ENCODE measurements around the gene CDC73.
"Not testable (repeated sequence)": the region's sequence is repeated elsewhere in the genome, so short reads cannot be mapped to it uniquely, and the experiment has no call there.

CDC73 gene

DNA sequence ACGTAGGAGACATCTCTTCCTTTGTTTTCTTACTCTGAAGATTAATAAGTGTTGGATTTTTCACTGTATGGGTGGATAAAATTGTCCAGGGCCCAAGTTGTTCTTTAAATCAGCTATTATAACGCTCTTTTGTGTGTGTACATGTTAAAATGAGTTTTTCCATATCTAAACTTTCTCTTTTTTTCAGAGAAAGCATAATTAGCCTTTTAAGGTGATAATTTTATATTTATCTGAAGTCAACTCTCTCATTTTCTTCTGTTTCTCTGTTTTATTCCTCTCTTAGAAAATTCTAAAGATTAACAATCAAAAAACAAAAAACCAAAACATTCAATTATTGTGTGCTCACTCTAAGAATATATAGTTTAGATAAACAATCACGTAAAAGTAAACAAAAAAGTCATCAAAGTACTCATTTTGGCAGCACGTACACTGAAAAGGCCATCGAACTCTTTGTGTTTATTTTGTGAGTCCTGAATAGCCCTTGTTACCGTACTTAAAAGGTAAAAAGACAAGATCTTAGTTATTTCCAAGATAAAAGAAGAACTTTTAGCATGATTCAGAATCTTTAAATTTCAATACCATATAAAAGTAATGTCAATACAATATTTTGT is 7.2 kb upstream of the CDC73 start:
- no peak for DNase-seq (ENCODE audit: low read depth)

DNA sequence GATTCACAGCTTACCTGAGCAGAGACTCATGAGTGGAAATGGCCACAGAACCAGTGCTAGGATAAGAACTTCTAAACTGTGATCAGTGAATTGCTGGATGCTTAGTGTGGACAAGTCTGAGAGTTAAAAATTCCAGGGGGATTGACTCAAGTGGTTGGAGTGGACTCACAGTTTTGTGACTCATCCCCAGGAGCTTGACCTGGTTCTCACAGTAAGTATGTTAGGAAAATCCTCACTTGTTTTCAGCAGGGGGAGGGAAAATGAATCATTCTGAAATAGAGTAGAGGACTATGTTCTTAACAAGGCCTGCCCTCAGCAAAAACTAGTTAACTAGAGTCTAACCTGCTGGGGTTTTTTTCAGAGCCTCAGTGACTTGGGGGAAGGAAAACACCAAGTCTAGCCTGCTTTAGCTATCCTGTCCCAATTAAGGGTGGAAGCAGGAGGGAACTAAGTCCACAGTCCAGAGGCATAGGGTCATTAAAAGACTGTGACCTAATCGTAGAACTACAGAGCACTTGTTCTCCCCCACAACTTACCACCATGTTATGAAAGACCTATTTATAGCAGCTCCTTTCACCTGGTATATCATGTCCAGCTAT is 6.1 kb upstream of the CDC73 start:
- no peak for DNase-seq (ENCODE audit: low read depth)

DNA sequence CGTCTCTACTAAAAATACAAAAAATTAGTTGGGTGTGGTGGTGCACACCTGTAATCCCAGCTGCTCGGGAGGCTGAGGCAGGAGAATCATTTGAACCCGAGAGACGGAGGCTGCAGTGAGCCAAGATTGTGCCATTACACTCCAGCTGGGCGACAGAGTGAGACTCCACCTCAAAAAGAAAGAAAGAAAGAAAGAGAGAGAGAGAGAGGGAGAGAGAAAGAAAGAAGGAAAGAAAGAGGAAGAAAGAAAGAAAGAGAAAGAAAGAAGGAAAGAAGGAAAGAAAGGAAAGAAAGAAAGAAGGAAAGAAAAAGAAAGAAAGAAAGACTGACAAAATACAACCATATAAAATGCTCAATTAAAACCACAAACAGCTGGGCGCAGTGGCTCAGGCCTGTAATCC is 4.7 kb upstream of the CDC73 start:
- DNase-seq (ENCODE audit: low read depth): not testable (repeated sequence)

DNA sequence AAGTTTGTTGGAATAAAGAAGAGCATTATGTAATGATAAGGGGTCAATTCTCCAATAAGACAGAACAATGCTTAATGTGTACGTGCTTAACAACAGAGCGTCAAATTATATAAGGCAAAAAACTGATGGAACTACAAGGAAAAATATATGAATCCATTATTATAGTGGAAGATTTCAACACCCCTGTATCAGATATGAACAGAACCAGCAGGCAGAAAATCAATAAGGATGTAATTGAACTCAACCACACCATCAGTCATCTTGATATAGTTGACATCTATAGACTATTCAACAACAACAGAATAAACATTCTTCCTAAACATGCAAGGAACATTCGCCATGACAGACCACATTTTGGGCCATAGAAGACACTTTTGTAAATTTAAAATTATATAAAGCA is 3.6 kb upstream of the CDC73 start:
- no peak for DNase-seq (ENCODE audit: low read depth)

DNA sequence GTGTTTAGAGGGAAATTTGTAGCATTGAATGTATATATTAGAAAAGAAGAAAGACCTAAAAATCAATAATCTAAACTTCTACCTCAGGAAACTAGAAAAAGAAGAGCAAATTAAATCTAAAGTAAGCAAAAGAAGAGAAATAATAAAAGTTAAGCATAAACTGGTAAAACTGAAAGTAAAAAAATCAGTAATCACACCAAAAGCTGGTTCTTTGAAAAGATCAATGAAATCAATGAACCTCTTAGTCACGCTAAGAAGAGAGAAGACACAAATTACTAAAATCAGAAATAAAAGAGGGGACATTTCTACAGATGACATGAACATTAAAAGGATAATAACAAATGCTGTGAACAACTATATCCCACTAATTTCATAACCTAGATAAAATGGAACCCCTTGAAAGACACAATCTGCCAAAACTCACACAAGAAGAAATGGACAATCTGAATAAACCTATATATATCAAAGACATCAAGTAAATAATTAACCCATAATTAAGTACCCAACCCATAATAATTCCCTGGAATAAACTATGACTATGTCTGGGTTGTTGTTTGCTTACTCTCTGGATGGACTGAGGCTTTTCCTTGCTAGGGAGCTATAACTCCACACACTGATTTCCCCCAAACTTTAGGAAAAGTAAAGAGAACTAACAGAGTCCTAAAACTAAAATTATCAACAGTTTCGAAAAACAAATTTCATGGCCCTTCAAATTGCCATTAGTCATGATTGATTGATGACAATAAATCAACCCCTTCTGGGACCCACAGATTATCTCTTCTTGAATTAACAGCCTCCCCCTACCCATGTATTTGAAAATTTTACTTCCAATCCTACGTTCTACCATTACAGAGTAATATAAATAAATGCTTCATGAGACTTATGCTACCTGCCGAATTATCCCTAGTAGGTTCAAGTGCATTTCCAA is 2.8 kb upstream of the CDC73 start:
- no peak for DNase-seq (ENCODE audit: low read depth)

DNA sequence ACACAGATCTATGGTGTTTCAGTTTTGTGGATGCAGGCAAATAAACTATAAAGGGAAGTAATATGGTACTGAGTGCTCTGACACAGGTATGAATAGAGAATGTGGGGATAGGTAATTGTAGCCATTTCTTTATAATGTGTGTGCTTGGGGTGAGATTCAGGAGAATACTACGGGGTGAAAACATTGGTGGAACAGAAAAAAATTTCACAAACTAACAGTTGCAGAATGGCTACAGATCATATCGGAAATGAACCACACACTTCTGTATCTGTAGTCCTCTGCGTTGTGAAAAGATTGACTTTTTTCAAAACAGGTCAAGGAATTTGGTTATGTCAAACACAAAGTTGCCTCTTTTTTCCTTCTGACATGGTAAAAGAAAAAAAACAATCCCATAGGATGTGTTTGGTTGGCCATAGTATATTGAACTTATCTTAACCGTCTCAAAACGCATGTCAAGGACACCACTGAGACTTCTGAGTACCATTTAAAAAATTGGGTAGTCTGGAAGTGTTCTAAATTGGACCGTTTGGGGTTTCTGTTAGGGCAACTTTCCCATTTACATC is 1.1 kb upstream of the CDC73 start:
- DNase-seq (ENCODE audit: low read depth): no peak

DNA sequence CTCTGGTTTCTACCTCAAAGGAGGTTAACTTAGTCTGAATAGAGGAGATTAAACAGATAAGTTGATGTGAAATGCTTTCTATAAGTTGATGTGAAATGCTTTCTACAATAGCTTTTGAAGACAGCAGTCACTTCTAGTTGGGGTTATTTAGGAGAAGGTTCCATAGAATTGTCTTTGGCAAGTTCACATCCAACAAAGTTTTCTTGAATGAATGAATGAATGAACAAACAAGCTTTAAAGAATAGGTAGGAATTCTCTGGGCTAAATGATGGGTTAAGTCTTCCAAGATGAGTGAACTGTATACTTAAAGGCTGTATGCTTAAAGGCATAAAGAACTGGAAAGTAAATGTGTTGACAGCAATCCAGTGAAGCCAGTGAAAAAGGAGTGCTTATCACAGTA is 1.9 kb downstream of the CDC73 start:
- no peak for DNase-seq (ENCODE audit: low read depth)

DNA sequence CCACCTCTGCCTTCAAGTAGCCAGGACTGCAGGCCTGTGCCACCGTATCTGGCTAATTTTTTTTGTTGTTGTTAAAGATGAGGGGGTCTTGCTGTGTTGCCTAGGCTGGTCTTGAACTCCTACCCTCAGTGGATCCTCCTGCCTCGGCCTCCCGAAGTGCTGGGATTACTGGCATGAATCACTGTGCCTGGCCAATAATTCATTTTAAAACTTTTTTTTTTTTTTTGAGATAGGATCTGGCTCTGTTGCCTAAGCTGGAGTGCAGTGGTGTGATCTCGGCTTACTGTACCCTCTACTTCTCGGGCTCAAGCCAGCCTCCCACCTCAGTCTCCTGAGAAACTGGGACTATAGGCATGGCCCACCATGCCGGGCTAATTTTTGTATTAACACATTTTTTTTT is 3.5 kb downstream of the CDC73 start:
- no peak for DNase-seq (ENCODE audit: low read depth)

DNA sequence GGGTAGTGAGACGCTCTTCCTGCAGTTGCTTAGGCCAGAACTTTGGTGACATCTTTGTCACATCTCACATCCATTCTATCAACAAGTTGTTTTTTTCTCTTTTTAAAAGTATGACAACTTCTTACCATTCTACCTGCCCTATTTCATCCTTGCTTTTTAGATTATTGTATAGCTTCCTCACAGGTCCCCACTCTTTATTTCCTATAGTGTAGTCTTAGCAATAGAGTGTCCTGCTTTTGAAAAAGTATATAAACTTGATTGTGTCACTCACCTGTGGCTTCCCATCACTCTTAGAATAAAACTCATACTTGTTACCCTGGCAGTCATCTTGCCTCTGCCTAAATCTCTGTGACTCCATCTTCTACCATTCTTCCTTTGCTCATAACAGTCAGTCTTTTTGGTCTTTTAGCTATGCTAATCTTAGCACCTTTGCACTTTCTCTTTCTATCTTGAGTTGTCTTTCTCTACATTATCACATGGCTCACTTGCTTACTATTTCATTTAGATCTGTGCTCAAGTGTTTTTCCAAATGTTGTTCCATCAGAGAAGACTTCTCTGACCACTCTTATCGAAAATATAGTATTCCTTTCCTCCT is 9.5 kb downstream of the CDC73 start:
- no peak for DNase-seq (ENCODE audit: low read depth)

DNA sequence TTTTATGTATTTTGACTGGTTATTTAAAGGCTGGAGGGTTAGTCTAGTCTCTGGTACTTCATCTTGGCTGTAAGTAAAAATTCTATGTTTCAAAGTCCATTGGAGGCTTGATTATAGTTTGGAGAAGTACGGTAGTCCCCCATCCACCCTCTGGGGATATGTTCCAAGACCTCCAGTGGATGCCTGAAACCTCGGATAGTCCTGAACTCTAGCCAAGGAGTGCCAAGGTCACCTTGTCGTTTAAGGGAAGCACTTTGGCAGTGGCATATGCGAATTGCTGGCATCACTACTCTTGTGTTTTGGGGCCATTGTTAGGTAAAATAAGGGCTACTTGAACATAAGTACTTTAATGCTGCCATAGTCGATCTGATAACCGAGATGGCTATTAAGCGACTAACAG is 18.4 kb downstream of the CDC73 start:
- no peak for DNase-seq (ENCODE audit: low read depth)

DNA sequence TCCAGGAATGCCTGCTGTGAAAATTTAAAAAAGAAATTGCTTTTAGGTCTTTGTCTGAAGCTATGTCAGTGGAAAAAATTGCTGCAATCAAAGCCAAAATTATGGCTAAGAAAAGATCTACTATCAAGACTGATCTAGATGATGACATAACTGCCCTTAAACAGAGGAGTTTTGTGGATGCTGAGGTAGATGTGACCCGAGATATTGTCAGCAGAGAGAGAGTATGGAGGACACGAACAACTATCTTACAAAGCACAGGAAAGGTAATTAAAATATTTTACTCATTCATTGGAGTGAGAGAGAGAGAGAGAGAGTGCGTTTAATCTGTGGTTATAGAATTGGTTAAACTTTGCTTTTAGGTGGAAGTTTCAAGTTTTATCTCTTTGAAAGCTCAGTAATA is 20.0 kb downstream of the CDC73 start:
- DNase-seq (ENCODE audit: low read depth): no peak

DNA sequence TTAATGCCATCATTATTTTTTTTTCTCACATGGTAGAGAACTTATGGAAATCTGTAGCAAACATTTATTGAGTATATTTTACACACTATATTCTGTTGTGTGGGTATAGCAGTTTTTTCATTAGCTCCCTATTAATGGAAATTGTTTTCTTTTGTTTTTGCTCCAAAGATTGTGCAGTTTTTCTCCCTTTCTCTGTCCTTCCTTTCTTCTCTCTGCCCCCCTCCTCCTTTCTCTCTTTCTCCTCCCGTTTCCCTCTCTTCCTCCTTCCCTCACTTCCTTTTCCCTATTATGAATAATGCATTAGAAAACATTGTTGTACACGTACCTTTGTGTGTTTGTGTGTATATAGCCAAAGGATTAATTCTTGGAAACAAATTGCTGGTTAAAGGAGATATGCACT is 20.6 kb downstream of the CDC73 start:
- no peak for DNase-seq (ENCODE audit: low read depth)

DNA sequence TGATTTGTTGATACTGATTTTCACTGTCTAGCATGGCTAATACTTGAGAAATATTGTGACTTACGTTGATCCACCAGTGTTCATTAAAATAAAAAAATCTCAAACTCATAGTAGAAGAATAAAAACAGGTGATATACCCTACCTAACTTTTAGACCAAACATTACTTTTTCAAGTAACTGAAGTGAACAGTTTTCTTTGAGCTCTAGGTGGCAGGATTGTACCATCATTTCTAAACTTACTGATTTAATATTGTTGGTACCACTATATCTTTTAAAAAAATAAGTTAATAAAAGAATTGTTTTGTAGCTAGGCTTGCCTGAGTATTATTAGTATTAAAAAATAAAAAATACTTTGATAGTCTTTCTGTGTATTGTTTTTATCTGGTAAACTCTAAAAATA is 21.5 kb downstream of the CDC73 start:
- no peak for DNase-seq (ENCODE audit: low read depth)

DNA sequence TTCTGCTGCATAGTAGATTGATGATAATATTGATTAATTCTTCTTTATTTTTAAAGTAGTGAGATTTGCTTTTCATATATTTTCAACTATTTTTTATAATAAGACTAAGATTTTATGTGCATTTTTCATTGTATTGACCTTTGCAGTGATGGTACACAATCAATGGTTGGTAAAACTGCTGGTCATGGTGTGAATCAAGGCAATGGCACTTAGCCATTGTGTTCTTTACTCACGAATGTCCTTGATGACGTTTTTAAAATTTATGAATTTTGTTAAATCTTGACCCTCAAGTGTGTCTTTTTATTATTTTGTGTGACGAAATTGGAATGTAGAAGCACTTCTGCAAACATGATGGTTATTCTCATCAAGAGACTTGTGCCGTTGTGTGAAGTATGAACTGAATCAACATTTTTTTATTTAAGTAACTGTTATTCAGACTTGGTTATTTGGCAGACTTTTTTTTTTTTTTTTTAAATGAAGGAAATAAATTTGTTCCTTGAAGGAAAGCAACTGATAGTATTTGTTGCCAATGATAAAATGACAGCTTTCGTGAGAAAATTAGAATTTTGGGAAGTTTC is 22.6 kb downstream of the CDC73 start:
- DNase-seq (ENCODE audit: low read depth): no peak

DNA sequence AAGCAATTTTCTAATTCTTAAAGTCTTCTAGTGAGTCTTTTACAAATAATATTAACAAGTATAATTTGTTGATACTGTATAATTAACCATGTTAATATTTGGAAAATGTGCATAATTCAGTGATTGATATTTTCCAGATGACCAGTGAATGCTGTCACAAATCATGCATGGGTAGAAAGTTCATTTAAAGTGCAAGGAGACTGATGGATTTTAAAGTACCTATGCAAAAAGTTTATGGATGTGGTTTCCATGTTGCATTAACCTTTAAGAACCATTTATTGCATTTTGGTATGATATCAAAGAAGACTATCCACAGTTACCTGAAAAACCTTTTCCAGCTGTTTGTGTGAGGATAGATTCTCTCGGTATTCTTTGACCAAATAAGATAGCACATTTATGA is 23.2 kb downstream of the CDC73 start:
- DNase-seq (ENCODE audit: low read depth): no peak

DNA sequence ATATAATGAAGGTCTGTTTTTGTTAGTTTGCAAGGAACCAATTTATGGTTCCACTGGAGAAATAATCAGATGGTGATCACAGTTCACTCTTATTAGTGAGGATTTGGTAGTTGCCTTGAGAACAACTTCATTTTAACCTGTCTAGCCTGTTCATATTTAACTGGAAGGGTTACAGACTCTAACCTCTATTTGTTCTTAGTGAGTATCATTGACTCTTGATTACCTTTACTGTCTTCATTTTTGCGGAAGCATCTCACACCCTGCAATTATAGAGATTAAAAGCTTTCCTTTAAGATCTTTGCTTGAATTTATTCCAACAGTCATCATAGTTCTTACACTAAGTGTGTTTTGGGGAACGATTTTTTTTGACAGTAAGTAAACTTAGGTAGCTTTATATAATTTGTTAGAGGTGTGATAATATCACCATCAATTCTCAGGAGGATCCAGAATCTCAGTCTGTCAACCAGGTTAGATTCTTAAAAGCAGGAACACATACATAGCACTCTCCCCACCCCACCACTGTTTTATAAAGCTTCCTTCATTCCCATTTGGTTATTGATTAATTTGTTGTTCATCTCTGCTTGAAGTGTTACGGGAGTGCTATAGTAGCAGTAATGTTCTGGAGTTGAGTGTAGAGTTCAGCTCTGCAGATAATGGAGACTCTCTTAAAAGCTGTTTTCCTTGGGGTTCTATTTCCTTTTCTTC is 34.4 kb downstream of the CDC73 start:
- no peak for DNase-seq (ENCODE audit: low read depth)

DNA sequence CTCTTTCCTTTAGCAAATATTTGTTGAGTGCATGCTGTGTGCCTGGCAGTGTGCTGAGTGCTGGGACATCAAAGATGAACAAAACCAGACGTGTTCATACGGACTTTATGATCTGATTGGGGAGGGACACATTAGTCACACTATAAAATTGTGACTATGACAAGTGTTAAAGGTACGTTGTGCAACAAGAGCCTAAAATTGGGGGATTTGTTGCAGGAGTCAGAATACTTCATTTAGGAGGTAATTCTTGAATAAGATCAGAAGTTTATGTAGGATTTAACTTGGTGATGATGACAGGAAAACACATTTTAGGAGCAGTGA is 35.0 kb downstream of the CDC73 start:
- DNase-seq (ENCODE audit: low read depth): no peak

DNA sequence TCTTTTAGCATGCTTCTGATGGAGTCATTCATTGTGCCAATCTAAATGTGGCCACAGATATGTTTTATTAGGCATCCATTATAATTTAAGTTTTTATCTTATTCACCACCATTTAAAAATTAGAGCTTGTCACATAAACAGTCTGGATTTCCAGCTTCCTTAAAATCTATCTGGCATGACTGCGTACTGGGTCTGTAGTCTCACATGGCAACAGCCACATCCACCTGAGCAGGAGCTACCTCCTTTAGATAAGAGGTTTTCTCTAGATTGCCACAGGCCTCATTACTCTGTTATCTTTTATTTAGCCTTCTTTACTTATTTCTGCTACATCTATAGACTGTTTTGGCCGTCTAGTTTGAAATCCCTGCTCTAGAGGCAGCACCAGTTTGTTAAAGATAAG is 35.5 kb downstream of the CDC73 start:
- DNase-seq (ENCODE audit: low read depth): no peak

DNA sequence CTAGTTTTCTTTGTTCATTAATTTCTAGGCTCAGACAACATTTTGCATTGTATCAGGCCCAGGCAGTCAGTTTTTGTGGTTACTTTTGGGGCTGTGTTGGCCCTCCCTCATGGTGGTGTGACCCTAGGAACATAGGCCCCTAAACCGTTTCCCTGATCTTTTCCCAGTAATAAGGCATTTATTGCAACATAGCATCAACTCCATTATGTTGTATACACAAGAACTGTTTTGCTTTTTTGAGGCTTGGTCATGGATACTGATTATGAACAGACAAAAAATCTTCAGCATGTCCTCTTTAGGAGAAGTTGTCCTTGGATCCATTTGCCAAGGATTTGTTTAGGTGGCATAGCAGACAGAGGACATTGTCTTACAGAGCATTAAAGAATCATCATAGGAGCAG is 54.3 kb downstream of the CDC73 start:
- DNase-seq (ENCODE audit: low read depth): no peak

DNA sequence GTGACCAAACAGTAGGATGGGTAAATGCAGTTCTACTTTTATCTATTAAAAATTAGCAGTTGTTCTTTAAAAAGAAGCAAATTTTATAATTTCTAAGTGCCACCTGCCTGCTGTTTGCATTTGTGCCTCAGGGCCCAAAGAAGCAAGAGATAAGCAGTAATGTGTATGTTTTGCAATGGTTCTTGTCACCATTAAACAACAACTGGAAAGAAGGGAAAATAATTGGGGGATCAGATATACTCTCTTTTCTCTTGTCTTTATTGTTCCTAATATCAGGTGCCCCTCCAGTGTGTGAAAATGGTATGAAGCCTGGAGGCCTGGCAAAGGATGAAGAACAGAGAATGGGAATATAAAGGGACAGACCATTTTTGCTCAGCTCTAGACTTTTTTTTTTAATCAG is 55.0 kb downstream of the CDC73 start:
- no peak for DNase-seq (ENCODE audit: low read depth)

DNA sequence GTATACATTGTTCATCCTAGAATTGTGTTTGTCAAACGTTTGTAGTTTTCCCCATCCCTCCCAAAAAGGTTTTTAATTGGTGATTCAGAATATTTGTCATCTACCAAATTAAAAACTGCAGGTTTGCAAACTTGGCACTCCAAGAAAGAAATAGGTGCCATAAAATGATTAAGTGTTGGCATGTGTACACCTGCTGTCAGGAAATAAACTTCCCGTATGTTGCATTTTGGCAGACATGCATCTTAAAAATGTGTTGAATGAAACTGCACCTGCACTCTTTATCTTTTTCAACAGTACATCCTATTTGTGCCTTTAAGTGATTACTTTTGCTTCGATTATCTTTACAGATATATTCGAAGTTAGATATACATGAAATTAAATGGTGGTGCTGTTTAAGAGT is 57.3 kb downstream of the CDC73 start:
- no peak for DNase-seq (ENCODE audit: low read depth)

DNA sequence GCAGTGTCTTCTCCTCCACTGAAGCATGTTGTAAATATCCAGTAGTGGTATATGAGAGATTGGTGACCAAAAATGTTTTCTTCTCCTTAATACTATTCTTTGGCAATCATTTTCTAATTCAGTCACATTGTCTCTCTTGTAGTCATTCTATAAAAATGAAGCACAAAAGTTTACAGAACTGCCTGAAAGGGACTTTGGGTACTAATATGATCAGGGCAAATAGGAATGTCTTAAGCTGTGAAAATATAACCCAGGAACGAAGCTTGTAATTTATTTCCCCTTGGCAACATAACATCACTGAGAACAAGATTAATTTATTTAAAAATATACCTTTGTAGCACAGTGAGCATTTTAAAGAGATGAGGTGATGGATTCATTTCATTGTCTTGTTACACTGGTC is 59.7 kb downstream of the CDC73 start:
- DNase-seq (ENCODE audit: low read depth): no peak

All from activated gamma-delta T cell treated with anti-CD3 and anti-CD28 coated beads, Interleukin-2, amount 50 U/mL, for 16 hours (primary cell).